Measurements from ENCODE around the gene NKD1.

DNA sequence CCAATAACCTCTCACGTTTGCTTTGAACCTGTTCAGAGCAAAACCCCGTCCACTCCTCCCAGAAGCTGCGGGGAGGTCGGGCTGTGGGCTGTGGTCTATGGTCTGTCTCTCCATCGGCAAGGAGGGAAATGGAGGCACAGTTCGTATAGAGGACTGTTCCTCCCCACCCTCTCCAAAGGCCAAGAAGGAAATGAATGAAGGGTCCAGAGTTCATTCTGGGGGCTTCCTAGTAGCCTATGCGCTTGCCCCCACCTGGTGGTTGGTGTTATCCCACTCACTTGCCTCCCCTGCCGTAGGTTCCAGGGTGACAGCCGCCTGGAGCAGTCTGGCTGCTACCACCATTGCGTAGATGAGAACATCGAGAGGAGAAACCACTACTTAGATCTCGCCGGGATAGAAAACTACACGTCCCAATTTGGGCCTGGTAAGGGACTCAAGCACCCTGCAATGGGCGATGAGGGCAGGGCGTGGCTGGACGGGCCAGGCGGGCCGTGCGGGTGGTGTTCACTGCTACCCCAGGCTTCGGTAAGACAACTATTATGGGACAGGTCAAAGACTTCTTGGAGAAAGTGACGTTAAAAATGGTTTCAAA, 83.9 kb downstream of the NKD1 start:
- TF ChIP-seq, protein P1, sequence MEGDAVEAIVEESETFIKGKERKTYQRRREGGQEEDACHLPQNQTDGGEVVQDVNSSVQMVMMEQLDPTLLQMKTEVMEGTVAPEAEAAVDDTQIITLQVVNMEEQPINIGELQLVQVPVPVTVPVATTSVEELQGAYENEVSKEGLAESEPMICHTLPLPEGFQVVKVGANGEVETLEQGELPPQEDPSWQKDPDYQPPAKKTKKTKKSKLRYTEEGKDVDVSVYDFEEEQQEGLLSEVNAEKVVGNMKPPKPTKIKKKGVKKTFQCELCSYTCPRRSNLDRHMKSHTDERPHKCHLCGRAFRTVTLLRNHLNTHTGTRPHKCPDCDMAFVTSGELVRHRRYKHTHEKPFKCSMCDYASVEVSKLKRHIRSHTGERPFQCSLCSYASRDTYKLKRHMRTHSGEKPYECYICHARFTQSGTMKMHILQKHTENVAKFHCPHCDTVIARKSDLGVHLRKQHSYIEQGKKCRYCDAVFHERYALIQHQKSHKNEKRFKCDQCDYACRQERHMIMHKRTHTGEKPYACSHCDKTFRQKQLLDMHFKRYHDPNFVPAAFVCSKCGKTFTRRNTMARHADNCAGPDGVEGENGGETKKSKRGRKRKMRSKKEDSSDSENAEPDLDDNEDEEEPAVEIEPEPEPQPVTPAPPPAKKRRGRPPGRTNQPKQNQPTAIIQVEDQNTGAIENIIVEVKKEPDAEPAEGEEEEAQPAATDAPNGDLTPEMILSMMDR (IDR thresholded peaks at IDR 0.05 in 2 of 3, conservative IDR thresholded peaks at IDR 0.05 in 1 of 3; ENCODE audit: borderline replicate concordance in 1 of 3, insufficient read depth in 1 of 3, low read depth in 2 of 3, low read length in 2 of 3) = no peak
- TF ChIP-seq CBX3 (IDR thresholded peaks at IDR 0.05; ENCODE audit: low read depth) (no peak), EZH2 (IDR thresholded peaks at IDR 0.05) (no peak), JUND (IDR thresholded peaks at IDR 0.05) (no peak), YY1 (IDR thresholded peaks at IDR 0.05; ENCODE audit: extremely low read depth, insufficient replicate concordance, low read depth, low read length) (no peak), FOSL1 (IDR thresholded peaks at IDR 0.05; ENCODE audit: low read depth) (no peak)
- TF ChIP-seq, protein P2, sequence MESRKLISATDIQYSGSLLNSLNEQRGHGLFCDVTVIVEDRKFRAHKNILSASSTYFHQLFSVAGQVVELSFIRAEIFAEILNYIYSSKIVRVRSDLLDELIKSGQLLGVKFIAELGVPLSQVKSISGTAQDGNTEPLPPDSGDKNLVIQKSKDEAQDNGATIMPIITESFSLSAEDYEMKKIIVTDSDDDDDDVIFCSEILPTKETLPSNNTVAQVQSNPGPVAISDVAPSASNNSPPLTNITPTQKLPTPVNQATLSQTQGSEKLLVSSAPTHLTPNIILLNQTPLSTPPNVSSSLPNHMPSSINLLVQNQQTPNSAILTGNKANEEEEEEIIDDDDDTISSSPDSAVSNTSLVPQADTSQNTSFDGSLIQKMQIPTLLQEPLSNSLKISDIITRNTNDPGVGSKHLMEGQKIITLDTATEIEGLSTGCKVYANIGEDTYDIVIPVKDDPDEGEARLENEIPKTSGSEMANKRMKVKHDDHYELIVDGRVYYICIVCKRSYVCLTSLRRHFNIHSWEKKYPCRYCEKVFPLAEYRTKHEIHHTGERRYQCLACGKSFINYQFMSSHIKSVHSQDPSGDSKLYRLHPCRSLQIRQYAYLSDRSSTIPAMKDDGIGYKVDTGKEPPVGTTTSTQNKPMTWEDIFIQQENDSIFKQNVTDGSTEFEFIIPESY (IDR thresholded peaks at IDR 0.05; ENCODE audit: extremely low read depth, insufficient replicate concordance, low read length) = no peak
- TF ChIP-seq, protein P3, sequence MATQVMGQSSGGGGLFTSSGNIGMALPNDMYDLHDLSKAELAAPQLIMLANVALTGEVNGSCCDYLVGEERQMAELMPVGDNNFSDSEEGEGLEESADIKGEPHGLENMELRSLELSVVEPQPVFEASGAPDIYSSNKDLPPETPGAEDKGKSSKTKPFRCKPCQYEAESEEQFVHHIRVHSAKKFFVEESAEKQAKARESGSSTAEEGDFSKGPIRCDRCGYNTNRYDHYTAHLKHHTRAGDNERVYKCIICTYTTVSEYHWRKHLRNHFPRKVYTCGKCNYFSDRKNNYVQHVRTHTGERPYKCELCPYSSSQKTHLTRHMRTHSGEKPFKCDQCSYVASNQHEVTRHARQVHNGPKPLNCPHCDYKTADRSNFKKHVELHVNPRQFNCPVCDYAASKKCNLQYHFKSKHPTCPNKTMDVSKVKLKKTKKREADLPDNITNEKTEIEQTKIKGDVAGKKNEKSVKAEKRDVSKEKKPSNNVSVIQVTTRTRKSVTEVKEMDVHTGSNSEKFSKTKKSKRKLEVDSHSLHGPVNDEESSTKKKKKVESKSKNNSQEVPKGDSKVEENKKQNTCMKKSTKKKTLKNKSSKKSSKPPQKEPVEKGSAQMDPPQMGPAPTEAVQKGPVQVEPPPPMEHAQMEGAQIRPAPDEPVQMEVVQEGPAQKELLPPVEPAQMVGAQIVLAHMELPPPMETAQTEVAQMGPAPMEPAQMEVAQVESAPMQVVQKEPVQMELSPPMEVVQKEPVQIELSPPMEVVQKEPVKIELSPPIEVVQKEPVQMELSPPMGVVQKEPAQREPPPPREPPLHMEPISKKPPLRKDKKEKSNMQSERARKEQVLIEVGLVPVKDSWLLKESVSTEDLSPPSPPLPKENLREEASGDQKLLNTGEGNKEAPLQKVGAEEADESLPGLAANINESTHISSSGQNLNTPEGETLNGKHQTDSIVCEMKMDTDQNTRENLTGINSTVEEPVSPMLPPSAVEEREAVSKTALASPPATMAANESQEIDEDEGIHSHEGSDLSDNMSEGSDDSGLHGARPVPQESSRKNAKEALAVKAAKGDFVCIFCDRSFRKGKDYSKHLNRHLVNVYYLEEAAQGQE (IDR thresholded peaks at IDR 0.05; ENCODE audit: low read depth) = no peak
- TF ChIP-seq, protein P4, sequence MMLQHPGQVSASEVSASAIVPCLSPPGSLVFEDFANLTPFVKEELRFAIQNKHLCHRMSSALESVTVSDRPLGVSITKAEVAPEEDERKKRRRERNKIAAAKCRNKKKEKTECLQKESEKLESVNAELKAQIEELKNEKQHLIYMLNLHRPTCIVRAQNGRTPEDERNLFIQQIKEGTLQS (IDR thresholded peaks at IDR 0.05) = no peak
- TF ChIP-seq, protein P5, sequence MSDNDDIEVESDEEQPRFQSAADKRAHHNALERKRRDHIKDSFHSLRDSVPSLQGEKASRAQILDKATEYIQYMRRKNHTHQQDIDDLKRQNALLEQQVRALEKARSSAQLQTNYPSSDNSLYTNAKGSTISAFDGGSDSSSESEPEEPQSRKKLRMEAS (IDR thresholded peaks at IDR 0.05) = no peak
